ENCODE data around the gene EFEMP1. TPM values are rescaled to one million over a fixed set of nuclear protein-coding genes. Genes with fewer than 3 reads are reported as not detected.

EFEMP1 gene
- total and polyA plus RNA-seq, 10 donors: 9.8 to 155 (median 43.0) TPM

DNA sequence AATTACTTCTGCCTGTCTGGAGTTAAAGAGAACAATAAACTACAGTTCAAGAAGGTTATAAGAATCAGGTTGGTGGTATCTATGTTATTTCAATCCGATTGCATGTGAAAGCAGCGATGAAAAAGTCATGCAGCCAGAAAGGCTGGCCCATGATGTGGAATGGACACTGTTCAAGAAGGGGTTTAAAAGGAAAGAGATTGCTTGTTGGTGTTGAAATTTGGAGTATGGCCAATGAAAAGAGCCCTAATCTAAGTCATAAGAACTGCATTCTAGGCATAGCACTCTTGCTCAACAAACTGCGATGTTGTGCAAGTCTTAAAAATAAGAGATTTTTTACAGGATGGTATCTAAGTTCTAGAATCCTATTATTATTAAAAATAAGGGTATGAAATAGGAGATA, 61.3 kb downstream of the EFEMP1 start:
- DNase-seq: no peak
- peak overlapping the region in 2 of 8 donors; percentile 31 to 32 for H3K27ac ChIP-seq
- intact Hi-C loops (cut with DNase I; ENCODE audit: low total_unique reads): no loop called here

DNA sequence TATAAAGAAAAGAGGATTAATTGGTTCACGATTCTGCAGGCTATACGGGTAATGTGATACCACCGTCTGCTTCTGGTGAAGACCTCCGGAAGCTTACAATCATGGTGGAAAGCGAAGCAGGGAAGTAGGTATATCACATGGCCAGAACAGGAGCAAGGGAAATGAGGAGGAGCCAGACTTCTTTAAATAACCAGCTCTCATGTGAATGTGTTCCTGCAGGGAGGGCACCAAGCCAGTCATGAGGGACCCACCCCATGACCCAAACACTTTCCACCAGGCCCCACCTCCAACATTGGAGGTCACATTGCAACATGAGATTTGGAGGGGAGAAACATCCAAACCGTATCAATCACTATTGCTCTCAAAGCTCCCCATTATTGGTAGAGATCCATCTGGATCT, 61.8 kb downstream of the EFEMP1 start:
- Histone ChIP-seq H3K27me3 (replicated peaks in 1 of 7) (no peaks in the 10 kb centered on the region), H3K36me3 (no peaks in the 10 kb centered on the region), H3K9me3 (no peaks in the 10 kb centered on the region), H3K4me1 (peaks cover 0 to 4% (median 0%) of the 10 kb centered on the region in 6 donors), H3K27ac (no peak overlapping the region), H3K4me3 (no peak overlapping the region)
- DNase-seq: no peak
- 86 to 93% (median 90%) methylated on average over 6 of the region's 6 CpGs for WGBS, 5 donors
- no peak for TF ChIP-seq POLR2AphosphoS5 (IDR thresholded peaks at IDR 0.05)
- TF ChIP-seq POLR2A (IDR thresholded peaks at IDR 0.05): no peak
- TF ChIP-seq, protein P1, sequence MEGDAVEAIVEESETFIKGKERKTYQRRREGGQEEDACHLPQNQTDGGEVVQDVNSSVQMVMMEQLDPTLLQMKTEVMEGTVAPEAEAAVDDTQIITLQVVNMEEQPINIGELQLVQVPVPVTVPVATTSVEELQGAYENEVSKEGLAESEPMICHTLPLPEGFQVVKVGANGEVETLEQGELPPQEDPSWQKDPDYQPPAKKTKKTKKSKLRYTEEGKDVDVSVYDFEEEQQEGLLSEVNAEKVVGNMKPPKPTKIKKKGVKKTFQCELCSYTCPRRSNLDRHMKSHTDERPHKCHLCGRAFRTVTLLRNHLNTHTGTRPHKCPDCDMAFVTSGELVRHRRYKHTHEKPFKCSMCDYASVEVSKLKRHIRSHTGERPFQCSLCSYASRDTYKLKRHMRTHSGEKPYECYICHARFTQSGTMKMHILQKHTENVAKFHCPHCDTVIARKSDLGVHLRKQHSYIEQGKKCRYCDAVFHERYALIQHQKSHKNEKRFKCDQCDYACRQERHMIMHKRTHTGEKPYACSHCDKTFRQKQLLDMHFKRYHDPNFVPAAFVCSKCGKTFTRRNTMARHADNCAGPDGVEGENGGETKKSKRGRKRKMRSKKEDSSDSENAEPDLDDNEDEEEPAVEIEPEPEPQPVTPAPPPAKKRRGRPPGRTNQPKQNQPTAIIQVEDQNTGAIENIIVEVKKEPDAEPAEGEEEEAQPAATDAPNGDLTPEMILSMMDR (IDR thresholded peaks at IDR 0.05 in 8 of 11, conservative IDR thresholded peaks at IDR 0.05 in 3 of 11): no peak
- intact Hi-C loops (cut with DNase I; ENCODE audit: low total_unique reads): no loop called here

More for the DNA sequence above, 61.3 kb downstream of the EFEMP1 start:
- 72 to 84% (median 78%) methylated on average over 3 of the region's 3 CpGs for WGBS, 5 donors
- no peaks in the 10 kb centered on the region for H3K9me3 ChIP-seq
- H3K27me3 ChIP-seq (replicated peaks in 1 of 7): no peaks in the 10 kb centered on the region
- TF ChIP-seq POLR2AphosphoS5 (IDR thresholded peaks at IDR 0.05) (no peak), POLR2A (IDR thresholded peaks at IDR 0.05) (no peak)
- TF ChIP-seq, protein P1 (IDR thresholded peaks at IDR 0.05 in 8 of 11, conservative IDR thresholded peaks at IDR 0.05 in 3 of 11): no peak
- no peak overlapping the region for H3K4me3 ChIP-seq
- H3K4me1 ChIP-seq: peaks cover 0 to 4% (median 0%) of the 10 kb centered on the region in 6 donors
- no peaks in the 10 kb centered on the region for H3K36me3 ChIP-seq

DNA sequence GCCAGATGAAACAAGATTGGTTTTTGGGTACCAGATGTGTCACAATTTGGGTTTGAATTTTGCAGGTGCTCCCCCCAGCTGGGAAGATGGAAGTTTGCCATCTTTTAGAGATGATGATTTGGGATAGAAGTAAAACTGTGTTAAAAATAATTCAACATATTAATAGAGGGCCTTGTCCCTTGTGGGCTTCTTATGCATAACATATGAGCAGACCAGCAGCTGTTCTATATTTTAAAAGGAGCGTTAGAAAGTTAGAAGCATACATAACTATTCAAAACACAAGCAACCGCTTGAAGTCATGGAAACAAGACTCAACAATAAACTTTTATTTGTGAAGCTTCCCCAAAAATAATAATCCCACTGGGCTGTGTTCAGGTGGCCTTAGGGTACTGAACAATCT, 62.8 kb downstream of the EFEMP1 start:
- no peaks in the 10 kb centered on the region for H3K9me3 ChIP-seq
- H3K27me3 ChIP-seq (replicated peaks in 1 of 7): no peaks in the 10 kb centered on the region
- H3K4me1 ChIP-seq: peaks cover 0 to 4% (median 0%) of the 10 kb centered on the region in 6 donors
- intact Hi-C loops (cut with DNase I; ENCODE audit: low total_unique reads): no loop called here
- WGBS, 5 donors: 76 to 93% (median 90%) methylated on average over 2 of the region's 2 CpGs
- no peak overlapping the region for H3K27ac ChIP-seq
- TF ChIP-seq POLR2A (IDR thresholded peaks at IDR 0.05): no peak
- TF ChIP-seq, protein P1 (IDR thresholded peaks at IDR 0.05 in 8 of 11, conservative IDR thresholded peaks at IDR 0.05 in 3 of 11): no peak
- TF ChIP-seq POLR2AphosphoS5 (IDR thresholded peaks at IDR 0.05): no peak
- H3K4me3 ChIP-seq: no peak overlapping the region
- DNase-seq: no peak
- H3K36me3 ChIP-seq: no peaks in the 10 kb centered on the region

DNA sequence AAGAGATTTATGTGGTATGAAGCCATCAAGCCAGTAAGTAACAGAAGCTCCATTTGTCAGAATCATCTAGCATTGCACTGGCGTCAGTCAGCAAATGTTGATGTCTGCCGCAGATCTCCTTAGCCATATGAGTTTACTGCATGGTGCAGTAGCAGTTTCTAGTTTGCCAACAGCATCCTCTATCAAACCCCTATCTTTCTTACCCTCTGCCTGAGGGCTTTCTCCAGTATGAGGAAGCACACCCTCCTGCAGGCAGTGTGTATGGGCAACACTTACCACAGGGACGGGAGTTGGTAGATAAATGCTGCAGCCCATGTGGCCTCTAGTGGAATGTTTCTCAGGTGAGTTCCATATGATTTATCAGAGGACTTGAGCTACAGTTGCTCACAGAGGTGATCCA, 63.7 kb downstream of the EFEMP1 start:
- Histone ChIP-seq H3K27ac (no peak overlapping the region), H3K4me3 (no peak overlapping the region), H3K4me1 (peaks cover 0 to 4% (median 0%) of the 10 kb centered on the region in 6 donors), H3K27me3 (replicated peaks in 1 of 7) (no peaks in the 10 kb centered on the region), H3K9me3 (no peaks in the 10 kb centered on the region), H3K36me3 (no peaks in the 10 kb centered on the region)
- TF ChIP-seq POLR2AphosphoS5 (IDR thresholded peaks at IDR 0.05): no peak
- no peak for TF ChIP-seq POLR2A (IDR thresholded peaks at IDR 0.05)
- TF ChIP-seq, protein P1 (IDR thresholded peaks at IDR 0.05 in 8 of 11, conservative IDR thresholded peaks at IDR 0.05 in 3 of 11): no peak
- 87 to 97% (median 96%) methylated on average over 3 of the region's 3 CpGs for WGBS, 5 donors
- DNase-seq: no peak
- intact Hi-C loops (cut with DNase I; ENCODE audit: low total_unique reads): no loop called here
